DMS 273 (cell line): Measurements from ENCODE around the gene CNTN1.

Experiments
- DNase-seq: peaks from one replicate; lab custom pipeline; 2025; ENCODE audit not compliant: unreplicated experiment; lab: John Stamatoyannopoulos, UW

The CNTN1 gene

DNA sequence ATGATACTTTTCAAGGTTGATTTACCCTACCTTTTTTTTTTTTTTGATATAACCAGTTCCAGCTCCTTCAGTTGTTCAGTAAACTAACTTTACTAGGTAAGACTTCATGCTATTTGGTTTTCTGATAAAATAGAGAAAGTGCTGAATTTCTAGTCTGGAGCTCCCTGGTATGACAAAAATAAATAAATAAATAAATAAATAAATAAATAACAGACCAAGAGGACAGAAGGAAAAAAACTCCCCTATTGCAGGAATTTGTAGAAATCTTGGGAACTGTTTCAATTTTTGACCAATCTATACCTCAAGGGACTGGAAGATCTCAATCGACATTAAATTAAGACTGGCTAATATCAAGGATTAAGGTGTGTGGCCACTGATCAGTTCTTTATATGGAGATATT lies 265.2 kb downstream of the CNTN1 start:
- no peak for DNase-seq

DNA sequence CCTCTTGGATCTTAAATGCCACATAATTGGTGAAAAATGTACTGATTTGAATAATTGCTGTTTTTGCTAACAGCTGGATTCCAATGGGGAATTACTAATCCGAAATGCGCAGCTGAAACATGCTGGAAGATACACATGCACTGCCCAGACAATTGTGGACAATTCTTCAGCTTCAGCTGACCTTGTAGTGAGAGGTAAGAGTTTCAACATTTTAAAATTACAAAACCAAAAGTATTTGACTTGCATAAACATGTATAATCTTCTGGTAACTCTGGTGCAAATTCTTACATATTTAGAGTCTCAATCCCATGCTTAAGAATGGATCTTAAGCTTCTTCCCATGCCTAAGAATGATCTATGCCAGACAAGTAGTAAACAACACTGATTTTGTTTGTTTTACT lies 266.8 kb downstream of the CNTN1 start:
- no peak for DNase-seq

DNA sequence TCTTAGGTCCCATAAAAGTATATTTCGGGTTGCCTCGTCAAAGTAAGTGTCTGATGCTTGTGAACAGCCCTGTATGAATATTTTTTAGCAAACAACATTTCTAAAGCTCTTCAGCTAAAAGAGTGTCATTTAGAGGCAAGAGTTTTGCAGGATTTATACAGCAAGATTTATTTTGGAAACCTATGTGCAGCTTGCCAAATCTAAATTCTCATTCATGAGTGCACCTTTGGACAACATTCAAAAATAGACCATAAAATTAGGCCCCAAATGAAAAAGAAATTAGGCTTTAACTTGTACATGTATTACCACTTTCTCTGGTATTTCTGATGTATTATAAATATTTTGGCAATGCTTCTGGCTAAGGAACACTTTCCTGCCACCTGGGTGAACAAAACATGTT lies 271.5 kb downstream of the CNTN1 start:
- DNase-seq: no peak

GRCh38 chr12:40969796-40970195 lies 277.6 kb downstream of the CNTN1 start:
- no peak for DNase-seq

- DNase-seq: peak; percentile 32
Measured at GRCh38 chr12:40970320-40970907, 278.2 kb downstream of the CNTN1 start.

- no peak for DNase-seq
Measured at GRCh38 chr12:40971911-40972310, 279.7 kb downstream of the CNTN1 start.

GRCh38 chr12:40976546-40976945 lies 284.3 kb downstream of the CNTN1 start:
- no peak for DNase-seq

DNA sequence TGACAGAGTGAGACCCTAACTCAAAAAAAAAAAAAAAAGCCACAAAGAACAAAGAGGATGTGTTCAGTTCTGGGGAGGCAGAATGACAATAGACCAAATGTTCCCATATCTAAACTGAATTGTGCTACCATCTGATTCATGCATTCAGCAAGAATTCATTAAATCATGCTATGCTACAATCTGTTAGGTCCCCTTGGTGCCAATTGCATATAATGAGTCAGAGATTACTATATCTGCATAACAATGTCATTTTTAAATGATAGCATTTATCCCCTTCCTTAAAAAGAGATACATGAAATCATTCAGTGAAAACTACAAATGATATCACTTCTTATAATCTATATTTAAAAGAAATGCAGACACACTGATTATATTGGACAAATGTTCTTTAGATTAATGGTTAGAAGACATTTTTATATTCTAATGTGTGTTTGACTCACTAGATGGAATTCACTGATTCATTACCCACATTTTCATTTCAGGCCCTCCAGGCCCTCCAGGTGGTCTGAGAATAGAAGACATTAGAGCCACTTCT lies 288.3 kb downstream of the CNTN1 start:
- no peak for DNase-seq

- no peak for DNase-seq
Measured at GRCh38 chr12:40986001-40986400, 293.8 kb downstream of the CNTN1 start.

GRCh38 chr12:40988355-40988754 lies 296.1 kb downstream of the CNTN1 start:
- DNase-seq: no peak

DNA sequence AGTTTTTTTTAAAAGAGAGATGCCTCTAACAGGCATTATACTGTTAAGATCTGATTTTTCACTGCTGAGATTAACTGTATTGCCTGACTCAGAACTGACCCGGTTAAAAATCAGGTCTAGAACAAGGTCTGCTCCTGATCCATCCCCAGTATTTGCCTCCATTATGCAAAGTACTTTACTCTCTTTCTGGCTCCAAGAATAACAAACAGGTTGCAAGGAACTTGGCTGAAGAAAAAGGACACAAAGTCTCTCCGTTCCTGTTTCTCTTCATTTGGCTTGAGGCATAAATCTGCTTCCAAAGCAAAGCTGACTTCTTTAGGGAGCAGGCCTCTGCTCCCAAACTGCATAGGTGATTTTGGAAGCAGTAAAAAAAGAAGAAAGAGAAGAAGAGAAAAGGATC lies 296.6 kb downstream of the CNTN1 start:
- no peak for DNase-seq

- DNase-seq: no peak
Measured at GRCh38 chr12:40989785-40990184, 297.5 kb downstream of the CNTN1 start.

DNA sequence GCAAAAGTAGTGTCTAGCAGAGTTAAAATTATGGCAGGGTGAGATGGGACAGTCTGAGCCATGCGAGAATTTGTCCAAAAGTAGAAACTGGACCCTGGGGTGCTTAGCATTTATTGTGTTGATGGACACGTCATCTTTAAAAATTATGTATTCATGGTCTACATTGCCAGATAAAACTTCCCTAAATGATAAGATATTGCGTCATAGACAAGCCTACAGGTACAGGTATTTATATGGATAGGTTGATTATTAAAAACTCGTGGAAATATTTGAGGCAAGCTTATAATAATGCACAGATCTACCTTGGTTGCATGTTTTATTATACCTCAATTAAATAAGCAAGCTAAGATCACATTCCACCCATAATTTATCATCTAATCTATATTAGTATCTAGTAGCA lies 299.9 kb downstream of the CNTN1 start:
- DNase-seq: no peak

DNA sequence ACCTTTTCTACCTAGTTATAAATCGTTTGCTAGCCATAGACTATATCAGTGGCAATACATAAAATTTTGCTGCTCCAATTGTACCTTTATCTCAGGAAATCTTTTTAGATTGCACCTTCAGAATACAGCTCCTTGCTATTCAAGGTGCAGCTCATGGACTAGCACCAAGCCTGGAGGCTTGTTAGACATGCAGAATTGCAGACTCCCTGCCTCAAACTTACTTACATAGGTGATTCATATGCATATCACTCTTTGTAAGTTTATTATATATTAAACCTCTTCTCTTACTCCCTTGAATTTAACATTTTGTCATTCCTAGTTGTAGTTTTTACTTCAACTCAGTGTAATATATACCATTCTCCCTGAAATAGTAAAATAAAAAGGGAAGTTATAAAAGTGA lies 300.4 kb downstream of the CNTN1 start:
- DNase-seq: no peak

DNA sequence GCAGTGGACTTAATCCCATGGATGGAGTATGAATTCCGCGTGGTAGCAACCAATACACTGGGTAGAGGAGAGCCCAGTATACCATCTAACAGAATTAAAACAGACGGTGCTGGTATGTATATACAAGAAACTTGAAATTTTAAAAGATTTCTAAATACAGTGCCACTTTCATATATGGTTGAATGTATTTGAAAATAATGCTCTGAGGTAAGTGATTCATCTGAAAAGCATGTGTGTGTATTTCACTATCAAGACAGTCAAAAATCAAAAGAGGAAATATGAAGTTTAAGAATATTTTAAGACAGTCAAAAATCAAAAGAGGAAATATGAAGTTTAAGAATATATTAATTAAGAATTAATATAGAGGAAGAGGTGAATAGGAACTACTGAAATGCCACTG lies 300.9 kb downstream of the CNTN1 start:
- no peak for DNase-seq

DNA sequence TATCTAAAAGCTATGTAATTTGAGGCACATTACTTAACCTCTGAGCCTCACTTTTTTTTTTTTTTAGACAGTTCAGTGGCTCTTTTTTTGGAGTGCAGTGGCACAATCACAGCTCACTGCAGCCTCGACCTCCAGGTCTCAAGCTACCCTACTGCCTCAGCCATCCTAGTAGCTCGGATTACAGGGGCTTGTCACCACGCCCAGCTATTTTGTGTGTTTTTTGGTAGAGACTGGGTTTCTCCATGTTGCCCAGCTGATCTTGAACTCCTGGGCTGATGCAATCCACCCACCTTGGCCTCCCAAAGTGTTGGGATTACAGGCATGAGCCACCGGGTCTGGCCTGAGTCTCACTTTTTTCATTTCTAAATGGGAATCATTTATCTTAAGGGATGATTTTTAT lies 303.9 kb downstream of the CNTN1 start:
- DNase-seq: no peak

DNA sequence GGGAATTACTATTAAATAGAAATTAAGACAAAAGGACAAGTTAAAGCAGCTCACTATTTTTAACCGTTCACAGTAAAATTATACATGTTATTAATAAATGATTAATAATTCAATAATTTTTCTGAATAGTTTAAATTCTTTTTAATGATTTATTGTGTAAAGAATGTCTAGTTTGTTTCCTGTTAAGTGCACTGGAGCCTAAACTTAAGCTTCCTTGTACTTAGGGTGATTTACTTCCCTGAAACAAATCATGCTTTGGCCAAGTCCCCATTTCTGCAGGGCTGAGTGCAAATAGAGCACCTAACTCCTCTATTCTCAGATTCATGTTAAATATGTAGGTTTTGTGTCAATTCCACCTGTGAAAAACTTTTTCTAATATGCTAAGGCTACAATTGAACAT lies 307.0 kb downstream of the CNTN1 start:
- no peak for DNase-seq

DNA sequence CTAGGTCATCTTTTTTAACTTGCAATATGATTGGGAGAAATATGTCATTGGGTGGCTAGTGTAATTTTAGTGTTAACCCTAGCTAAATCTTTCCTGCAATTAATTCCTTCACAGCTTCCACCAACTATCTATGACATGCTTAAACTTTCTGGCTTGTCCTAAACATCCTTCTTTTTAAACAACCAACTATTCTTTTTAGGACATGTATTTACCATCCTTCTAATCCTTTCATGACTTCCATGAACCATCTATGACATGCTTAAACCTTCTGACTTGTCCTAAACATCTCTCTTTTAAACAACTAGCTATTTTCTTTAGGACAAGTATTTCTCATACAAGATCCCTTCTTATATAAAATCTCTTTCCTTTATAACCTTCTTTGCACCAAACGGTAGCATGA lies 316.2 kb downstream of the CNTN1 start:
- DNase-seq: peak; percentile 0

GRCh38 chr12:41011939-41012338 lies 319.7 kb downstream of the CNTN1 start:
- DNase-seq: peak; percentile 1

- no peak for DNase-seq
Measured at GRCh38 chr12:41013881-41014642, 321.8 kb downstream of the CNTN1 start.

- no peak for DNase-seq
Measured at GRCh38 chr12:41014643-41015020, 322.4 kb downstream of the CNTN1 start.

DNA sequence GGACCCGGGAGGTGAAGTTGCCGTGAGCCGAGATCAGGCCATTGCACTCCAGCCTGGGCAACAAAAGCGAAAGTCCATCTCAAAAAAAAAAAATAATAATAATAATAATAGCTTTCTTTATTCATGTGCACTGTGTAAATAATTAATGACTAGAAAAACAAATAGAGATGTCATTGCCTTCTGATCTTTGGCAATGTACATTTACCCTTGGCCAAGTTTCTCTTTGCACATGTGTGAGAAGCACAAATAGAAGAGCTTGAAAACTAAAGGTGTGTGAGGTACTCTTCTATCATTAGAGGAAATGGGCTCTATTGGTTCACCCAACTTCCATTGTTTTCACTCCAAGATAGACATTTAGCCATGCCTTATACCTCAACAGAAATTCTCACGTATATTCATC lies 325.8 kb downstream of the CNTN1 start:
- no peak for DNase-seq

GRCh38 chr12:41019461-41019860 lies 327.2 kb downstream of the CNTN1 start:
- no peak for DNase-seq
